Activated CD4-positive, alpha-beta memory T cell treated with anti-CD3 and anti-CD28 coated beads for 36 hours (primary cell): ENCODE results near the gene ARHGAP15. TPM values are rescaled to one million over a fixed set of nuclear protein-coding genes. Genes with fewer than 3 reads are reported as not detected.

Experiments used
- CTCF ChIA-PET: fragments of 350-600 bp; sonication (Branson Sonifier 250); formaldehyde crosslinking; loops from one replicate; lab custom pipeline; 2021; ENCODE audit warnings: antibody characterized with exemption, inconsistent platforms; lab: Charles Lee
- POLR2A ChIA-PET: fragments of 350-600 bp; sonication (Branson Sonifier 250); formaldehyde crosslinking; loops from one replicate; lab custom pipeline; 2021; ENCODE audit warnings: antibody characterized with exemption; lab: Charles Lee
- DNase-seq: peaks from one replicate; pipeline ENCODE4 v3.0.0-alpha.2; 2020
- H3K27ac Mint-ChIP-seq: one replicate; pipeline ENCODE4 v1.8.0; 2021; ENCODE audit warnings: mixed read lengths
- H3K27me3 Mint-ChIP-seq: one replicate; pipeline ENCODE4 v1.8.0; 2021; ENCODE audit warnings: mixed read lengths
- H3K36me3 Mint-ChIP-seq: one replicate; pipeline ENCODE4 v1.8.0; 2021; ENCODE audit warnings: mixed read lengths
- H3K4me1 Mint-ChIP-seq: one replicate; pipeline ENCODE4 v1.8.0; 2021; ENCODE audit warnings: low read depth, mixed read lengths
- H3K4me3 Mint-ChIP-seq: one replicate; pipeline ENCODE4 v1.8.0; 2021; ENCODE audit warnings: mild to moderate bottlenecking, mixed read lengths
- H3K9me3 Mint-ChIP-seq: one replicate; pipeline ENCODE4 v1.8.0; 2021; ENCODE audit warnings: mixed read lengths
- intact Hi-C: fragments of 100-400 bp; cut with micrococcal nuclease; formaldehyde crosslinking; loops from one replicate; pipeline ENCODE4 v1.15.1; 2023
- total RNA-seq, 2 experiments: library from RNA; stranded (reverse); gene quantifications; one replicate each; pipeline ENCODE4 v1.2.3, GENCODE V29; 2021

Gene ARHGAP15
- total RNA-seq, 2 experiments from 2014 or later = 70.2 to 71.2 TPM

DNA sequence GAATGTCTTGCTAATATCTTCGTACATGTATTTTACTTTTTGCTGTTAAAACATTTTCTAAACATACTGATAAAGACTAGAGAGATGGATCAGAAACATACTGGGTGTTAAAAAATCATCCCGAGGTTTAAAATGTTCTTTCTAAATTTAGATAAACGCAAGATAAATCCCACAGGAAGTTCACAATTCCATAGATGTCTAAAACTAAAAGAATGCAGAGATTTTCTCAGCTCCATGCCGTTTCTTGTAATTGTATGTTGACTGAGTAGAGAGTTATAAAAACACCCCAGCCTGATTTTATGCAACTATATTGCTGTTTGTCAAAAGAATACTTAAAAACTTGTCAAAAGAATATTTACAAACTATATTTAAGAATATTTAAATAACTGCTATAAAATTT lies 455.7 kb downstream of the ARHGAP15 start:
- no peak for DNase-seq
- no peaks in the 10 kb centered on the region for H3K27me3 Mint-ChIP-seq
- ChIA-PET CTCF (no interaction called here), POLR2A (no interaction called here)
- H3K4me1 Mint-ChIP-seq = peaks cover 41% of the 10 kb centered on the region
- H3K36me3 Mint-ChIP-seq = peaks cover 36% of the 10 kb centered on the region
- H3K27ac Mint-ChIP-seq = no peak overlapping the region
- H3K9me3 Mint-ChIP-seq = peaks cover 5% of the 10 kb centered on the region
- no peak overlapping the region for H3K4me3 Mint-ChIP-seq
- intact Hi-C loops = no loop called here

DNA sequence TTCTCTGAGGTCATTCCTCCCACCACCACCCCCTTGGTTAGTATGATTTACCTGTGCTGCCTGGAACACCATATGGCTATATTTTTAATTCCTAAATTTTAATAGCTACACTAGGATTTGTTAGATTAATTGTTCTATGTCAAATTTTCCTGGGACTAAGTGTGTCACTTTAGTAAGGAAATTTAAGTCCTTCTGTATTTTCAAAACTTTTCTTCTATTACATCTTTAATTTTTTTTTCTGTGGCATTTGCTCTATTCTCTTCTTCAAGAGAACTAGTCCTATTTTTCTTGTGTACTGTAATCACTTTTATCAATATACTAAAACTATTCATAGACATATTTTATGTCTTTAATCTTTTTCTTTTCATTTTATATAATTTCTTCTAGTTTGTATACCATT lies 456.9 kb downstream of the ARHGAP15 start:
- intact Hi-C loops = no loop called here
- Mint-ChIP-seq H3K36me3 (peaks cover 32% of the 10 kb centered on the region), H3K4me3 (no peak overlapping the region), H3K27me3 (no peaks in the 10 kb centered on the region), H3K9me3 (peaks cover 5% of the 10 kb centered on the region), H3K27ac (no peak overlapping the region), H3K4me1 (peaks cover 32% of the 10 kb centered on the region)
- POLR2A ChIA-PET = no interaction called here
- CTCF ChIA-PET = no interaction called here
- DNase-seq = no peak

DNA sequence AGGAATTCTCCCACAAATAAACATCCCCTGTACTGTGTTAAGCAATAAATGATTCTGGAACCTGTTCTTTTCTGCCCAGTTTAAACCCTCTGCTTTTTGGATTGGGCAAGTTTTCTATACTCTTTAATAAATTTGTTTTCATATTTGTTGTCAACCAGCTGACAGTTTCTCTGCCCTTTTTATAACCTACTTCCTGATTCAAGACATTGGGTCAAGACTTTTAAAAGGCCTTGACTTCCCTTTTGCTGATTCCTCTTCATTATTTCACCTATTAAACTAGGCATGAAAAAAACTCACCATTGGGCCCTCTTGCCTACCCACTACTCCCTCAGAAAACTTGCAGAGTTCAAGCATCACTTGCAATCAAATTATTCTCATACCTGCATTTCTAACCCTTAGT lies 459.5 kb downstream of the ARHGAP15 start:
- Mint-ChIP-seq H3K27ac (no peak overlapping the region), H3K9me3 (peaks cover 2% of the 10 kb centered on the region), H3K36me3 (peaks cover 26% of the 10 kb centered on the region), H3K4me1 (peaks cover 14% of the 10 kb centered on the region), H3K27me3 (no peaks in the 10 kb centered on the region), H3K4me3 (no peak overlapping the region)
- no peak for DNase-seq
- POLR2A ChIA-PET = no interaction called here
- intact Hi-C loops = no loop called here
- CTCF ChIA-PET = no interaction called here

DNA sequence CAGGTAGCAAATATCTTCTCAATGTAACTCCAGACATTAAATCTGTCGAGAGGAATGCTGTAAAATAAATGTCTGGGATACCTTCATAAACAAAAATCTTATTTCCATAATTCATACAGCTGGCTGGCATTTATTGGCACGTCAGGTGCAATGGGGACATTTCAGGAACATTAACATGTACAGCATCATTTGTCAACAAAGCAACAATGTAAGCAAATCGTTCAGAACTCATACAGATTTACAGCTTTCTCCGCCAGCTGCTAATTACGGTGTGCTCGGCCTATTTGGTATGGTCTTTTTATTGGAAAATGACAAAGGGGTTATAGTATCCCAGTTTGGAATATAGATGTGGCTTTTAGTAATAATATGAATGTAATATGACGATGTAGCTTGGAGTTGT lies 464.9 kb downstream of the ARHGAP15 start:
- Mint-ChIP-seq H3K4me3 (no peak overlapping the region), H3K4me1 (peaks cover 4% of the 10 kb centered on the region), H3K9me3 (no peaks in the 10 kb centered on the region), H3K36me3 (peaks cover 9% of the 10 kb centered on the region), H3K27me3 (no peaks in the 10 kb centered on the region), H3K27ac (no peak overlapping the region)
- CTCF ChIA-PET = interaction anchor here (0.5 kb wide), 1 partner anchor 482 kb away, joined by 3 read pairs; no protein-coding TSS in a partner anchor
- POLR2A ChIA-PET = no interaction called here
- no peak for DNase-seq
- intact Hi-C loops = no loop called here

DNA sequence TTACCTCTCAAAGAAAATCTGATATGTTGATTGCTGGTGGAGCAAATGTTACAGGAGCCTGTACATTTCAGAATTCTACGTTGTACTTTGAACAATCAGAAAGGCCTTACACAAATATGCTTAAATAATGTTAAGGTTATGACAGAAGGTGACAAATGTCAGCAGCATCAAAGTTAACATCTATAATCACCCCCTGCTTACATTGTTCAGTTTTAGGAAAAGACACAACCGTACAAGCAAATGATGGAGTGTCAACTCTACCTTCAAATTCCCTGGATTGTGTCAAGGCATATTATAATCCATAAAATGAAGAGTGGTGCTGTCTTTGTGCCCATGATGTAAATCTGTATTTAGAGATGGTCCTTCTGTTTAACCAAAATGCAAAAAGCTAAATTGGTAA lies 465.5 kb downstream of the ARHGAP15 start:
- H3K36me3 Mint-ChIP-seq = peaks cover 9% of the 10 kb centered on the region
- ChIA-PET POLR2A (no interaction called here), CTCF (interaction anchor here (0.5 kb wide), 1 partner anchor 483 kb away, joined by 3 read pairs; no protein-coding TSS in a partner anchor)
- H3K4me3 Mint-ChIP-seq = no peak overlapping the region
- intact Hi-C loops = no loop called here
- H3K4me1 Mint-ChIP-seq = peaks cover 5% of the 10 kb centered on the region
- no peaks in the 10 kb centered on the region for H3K9me3 Mint-ChIP-seq
- DNase-seq = no peak
- no peaks in the 10 kb centered on the region for H3K27me3 Mint-ChIP-seq
- H3K27ac Mint-ChIP-seq = no peak overlapping the region

DNA sequence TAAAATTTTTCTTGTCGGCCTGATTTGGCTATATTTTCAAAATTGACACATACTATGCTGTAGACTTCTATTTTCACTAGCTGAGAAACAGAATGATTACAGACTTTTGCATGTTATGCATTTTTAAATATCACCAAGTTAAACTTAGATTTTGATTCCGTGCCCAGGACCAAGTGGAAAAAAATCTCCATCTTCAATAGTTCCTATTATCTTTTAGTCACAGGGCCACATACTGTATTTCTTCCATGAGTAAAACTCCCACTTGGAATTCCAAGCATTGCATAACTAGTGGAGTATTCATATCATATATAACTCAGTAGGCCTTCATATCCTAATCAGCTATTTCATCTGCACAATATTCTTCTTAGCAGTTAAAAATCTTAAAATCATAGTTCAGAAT lies 470.9 kb downstream of the ARHGAP15 start:
- Mint-ChIP-seq H3K27me3 (no peaks in the 10 kb centered on the region), H3K4me3 (no peak overlapping the region), H3K9me3 (no peaks in the 10 kb centered on the region), H3K27ac (no peak overlapping the region), H3K4me1 (peaks cover 15% of the 10 kb centered on the region), H3K36me3 (peaks cover 4% of the 10 kb centered on the region)
- intact Hi-C loops = no loop called here
- POLR2A ChIA-PET = no interaction called here
- CTCF ChIA-PET = no interaction called here
- no peak for DNase-seq

DNA sequence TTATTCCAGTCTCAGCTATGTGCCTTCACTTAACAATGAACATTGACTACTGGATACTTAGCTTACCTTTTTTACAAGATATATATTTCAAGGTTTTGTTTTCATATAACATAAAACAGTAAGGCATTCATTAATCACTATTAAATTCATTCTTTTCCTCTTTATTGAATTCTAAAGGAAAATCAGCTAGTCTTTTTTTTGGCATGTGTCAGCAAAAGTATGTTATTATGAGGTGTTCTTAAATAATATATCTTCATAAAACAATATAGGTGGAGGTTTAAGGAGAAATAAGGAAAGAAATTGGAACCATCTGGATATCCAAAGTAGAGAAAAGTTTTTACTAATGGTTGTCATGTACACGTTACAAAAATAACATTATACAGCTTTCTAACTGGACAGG lies 472.6 kb downstream of the ARHGAP15 start:
- H3K27me3 Mint-ChIP-seq = no peaks in the 10 kb centered on the region
- H3K4me1 Mint-ChIP-seq = peaks cover 22% of the 10 kb centered on the region
- no peak for DNase-seq
- intact Hi-C loops = no loop called here
- no peak overlapping the region for H3K27ac Mint-ChIP-seq
- no peaks in the 10 kb centered on the region for H3K36me3 Mint-ChIP-seq
- ChIA-PET CTCF (no interaction called here), POLR2A (no interaction called here)
- H3K4me3 Mint-ChIP-seq = no peak overlapping the region
- H3K9me3 Mint-ChIP-seq = no peaks in the 10 kb centered on the region

DNA sequence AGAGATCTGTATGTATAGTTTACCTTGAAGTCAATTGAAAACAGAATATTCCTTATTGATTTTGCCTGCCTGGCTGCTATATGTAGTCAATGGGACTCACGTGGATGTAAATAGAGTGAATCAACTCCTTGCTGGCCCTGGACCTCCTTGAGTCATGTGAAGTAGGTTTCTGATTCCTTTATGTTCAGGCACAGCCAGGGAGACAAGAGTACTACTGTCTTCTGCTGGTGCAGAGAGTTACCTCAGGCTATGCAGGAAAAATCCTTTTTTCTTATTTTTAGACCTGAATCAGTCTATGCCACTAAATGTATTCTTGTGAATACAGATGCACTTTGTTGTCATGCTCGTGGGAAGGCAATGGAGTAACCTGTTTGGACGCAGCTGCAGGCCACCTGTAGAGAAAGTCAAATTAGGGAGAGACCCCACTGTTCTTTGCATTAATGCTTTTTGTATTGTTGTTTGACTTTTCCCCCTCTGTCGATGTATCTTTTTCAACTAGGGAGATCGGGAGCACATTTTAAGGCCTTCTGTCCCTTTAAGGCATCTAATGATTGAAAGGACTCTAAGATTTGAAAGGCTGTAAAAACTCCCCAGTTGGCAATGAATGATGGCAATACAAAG lies 473.9 kb downstream of the ARHGAP15 start:
- H3K4me1 Mint-ChIP-seq = peaks cover 31% of the 10 kb centered on the region
- no peak overlapping the region for H3K27ac Mint-ChIP-seq
- H3K9me3 Mint-ChIP-seq = no peaks in the 10 kb centered on the region
- H3K36me3 Mint-ChIP-seq = peaks cover 1% of the 10 kb centered on the region
- POLR2A ChIA-PET = no interaction called here
- intact Hi-C loops = no loop called here
- no peak overlapping the region for H3K4me3 Mint-ChIP-seq
- CTCF ChIA-PET = no interaction called here
- no peak for DNase-seq
- no peaks in the 10 kb centered on the region for H3K27me3 Mint-ChIP-seq

DNA sequence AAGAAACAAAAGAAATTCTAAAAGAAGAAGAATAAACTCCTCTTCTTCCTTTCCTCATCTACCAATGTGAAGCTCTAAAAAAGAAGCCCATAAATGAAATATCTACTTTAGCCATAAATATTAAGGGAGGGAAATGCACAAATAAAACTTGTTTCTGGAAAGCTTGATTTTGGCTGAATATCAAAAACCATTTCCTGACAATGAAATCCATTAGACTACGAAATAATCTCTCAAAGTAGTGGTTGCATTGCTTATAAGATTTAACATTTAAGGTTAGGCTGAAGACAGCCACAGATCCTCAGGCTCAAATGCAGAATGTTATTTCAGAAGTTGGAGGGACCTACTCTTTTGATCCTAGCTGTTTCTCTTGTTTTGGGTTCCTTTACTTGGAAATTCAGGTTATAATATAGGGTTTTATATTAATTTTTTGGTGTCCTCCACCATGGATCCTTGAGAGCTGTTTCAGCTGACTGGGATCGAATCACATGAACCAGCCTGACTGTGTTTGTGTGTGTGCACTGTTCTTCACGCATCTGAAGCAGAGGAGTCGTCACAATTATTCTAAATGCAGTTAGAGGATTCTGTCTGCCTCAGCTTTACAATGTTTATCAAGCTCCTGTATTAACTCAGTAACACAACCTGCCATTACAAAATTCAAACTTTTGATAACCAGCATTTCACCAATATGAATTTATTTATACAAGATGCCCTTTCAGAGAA lies 474.8 kb downstream of the ARHGAP15 start:
- no peak for DNase-seq
- Mint-ChIP-seq H3K27ac (no peak overlapping the region), H3K27me3 (no peaks in the 10 kb centered on the region), H3K36me3 (peaks cover 1% of the 10 kb centered on the region), H3K4me3 (no peak overlapping the region), H3K4me1 (peaks cover 36% of the 10 kb centered on the region), H3K9me3 (no peaks in the 10 kb centered on the region)
- ChIA-PET CTCF (interaction anchor here (1.3 kb wide), 1 partner anchor 29 kb away, joined by 3 read pairs; no protein-coding TSS in a partner anchor), POLR2A (no interaction called here)
- intact Hi-C loops = no loop called here

DNA sequence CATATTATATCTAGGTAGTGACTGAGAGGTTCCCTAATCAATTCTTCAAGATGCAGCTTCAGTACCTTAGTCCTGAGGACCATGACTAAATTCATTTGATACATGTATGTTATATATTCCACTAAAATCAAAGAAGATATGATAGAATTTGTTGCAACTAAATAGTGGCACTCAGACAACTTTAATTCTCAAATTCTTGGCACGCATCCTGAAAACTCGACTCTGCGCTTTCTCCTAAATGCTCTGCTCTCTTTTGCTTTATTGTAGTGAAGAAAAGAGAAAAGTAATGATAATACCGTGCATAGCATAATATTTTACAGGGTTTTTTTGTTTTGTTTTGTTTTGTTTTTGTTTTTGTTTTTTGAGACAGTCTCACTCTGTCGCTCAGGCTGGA lies 475.3 kb downstream of the ARHGAP15 start:
- peaks cover 36% of the 10 kb centered on the region for H3K4me1 Mint-ChIP-seq
- no peak overlapping the region for H3K27ac Mint-ChIP-seq
- no peak overlapping the region for H3K4me3 Mint-ChIP-seq
- no peaks in the 10 kb centered on the region for H3K9me3 Mint-ChIP-seq
- no peaks in the 10 kb centered on the region for H3K27me3 Mint-ChIP-seq
- DNase-seq = no peak
- peaks cover 2% of the 10 kb centered on the region for H3K36me3 Mint-ChIP-seq
- intact Hi-C loops = no loop called here
- ChIA-PET CTCF (interaction anchor here (1.3 kb wide), 1 partner anchor 29 kb away, joined by 3 read pairs; no protein-coding TSS in a partner anchor), POLR2A (no interaction called here)

DNA sequence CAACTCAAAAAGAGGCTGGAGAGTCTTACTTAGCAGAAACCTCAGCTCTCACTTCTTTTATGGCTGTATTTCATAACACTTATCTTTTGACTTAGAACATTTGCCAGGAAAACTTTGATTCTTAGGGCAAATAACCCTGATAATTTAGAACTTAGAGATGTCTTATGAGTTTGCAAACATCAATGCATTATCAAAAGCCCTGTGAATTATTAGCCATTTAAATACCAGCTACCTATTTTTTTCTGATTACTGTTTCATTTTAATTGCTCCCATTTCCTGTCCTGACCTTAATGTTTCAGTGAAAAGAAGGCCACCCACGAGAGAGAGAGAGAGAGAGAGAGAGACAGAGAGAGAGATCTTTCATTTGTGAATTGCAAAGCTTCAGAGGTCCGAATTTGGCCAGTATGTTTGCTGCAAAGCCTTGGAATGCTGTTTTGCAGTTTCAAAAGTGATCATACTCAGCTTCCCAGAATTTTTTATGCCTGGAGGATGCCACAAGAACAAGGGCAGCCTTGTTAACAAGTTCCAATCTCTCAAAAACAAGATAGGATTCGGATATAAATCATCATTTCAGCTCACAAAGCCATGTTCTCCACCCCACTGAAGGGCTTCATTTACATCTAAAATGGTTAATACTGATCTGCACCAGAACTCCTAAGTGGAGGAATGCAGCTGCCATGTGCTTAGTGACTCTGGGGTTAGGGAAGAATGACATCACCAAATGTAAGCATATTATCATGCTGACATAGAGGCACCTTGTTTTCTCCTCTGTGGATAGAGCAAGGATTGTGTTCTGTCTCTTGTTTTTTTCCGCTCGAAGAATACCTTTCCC lies 478.2 kb downstream of the ARHGAP15 start:
- ChIA-PET POLR2A (interaction anchor here (0.8 kb wide), 1 partner anchor 17 kb away, joined by 5 read pairs; no protein-coding TSS in a partner anchor), CTCF (no interaction called here)
- Mint-ChIP-seq H3K9me3 (no peaks in the 10 kb centered on the region), H3K36me3 (peaks cover 8% of the 10 kb centered on the region), H3K4me3 (no peak overlapping the region), H3K27ac (no peak overlapping the region), H3K4me1 (peaks cover 39% of the 10 kb centered on the region), H3K27me3 (no peaks in the 10 kb centered on the region)
- intact Hi-C loops = no loop called here
- DNase-seq = no peak

DNA sequence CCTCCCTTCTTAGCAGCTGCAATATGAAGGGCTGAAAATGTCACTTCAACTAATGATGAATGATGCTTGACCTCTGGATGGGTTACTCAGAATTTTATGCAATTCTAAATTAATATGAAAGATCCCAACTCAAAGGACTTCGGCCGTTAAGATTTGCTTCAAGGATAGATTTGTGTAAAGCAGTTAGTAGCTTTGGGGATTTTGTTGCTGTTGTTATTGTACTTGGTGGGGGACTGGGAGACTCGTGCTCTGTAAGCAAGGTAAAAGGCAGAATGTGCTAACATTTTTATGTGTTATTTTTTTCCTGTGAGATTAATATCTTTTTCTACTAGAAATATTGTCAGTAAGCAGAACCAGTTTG lies 478.8 kb downstream of the ARHGAP15 start:
- Mint-ChIP-seq H3K27me3 (no peaks in the 10 kb centered on the region), H3K27ac (no peak overlapping the region), H3K9me3 (no peaks in the 10 kb centered on the region), H3K36me3 (peaks cover 8% of the 10 kb centered on the region), H3K4me3 (no peak overlapping the region), H3K4me1 (peaks cover 39% of the 10 kb centered on the region)
- POLR2A ChIA-PET = interaction anchor here (0.8 kb wide), 1 partner anchor 17 kb away, joined by 5 read pairs; no protein-coding TSS in a partner anchor
- DNase-seq = no peak
- CTCF ChIA-PET = no interaction called here
- intact Hi-C loops = no loop called here
